A673 (cell line): Measurements from ENCODE around the gene UQCRHL. TPM values are rescaled to one million over a fixed set of nuclear protein-coding genes. Genes with fewer than 3 reads are reported as not detected.
A peak's percentile ranks its signal among the peaks of the same experiment; 100 is the strongest.
"Not testable (repeated sequence)": the region's sequence is repeated elsewhere in the genome, so short reads cannot be mapped to it uniquely, and the experiment has no call there.

Source experiments
- Bru-seq: library from RNA; stranded (reverse); fragments of 400-500 nt; gene quantifications from one replicate; lab custom pipeline; 2021; lab: Mats Ljungman, UMichigan
- BruChase-seq, 2 experiments: library from RNA; stranded (reverse); fragments of 400-500 nt; gene quantifications; one replicate each; lab custom pipeline; 2021; lab: Mats Ljungman, UMichigan
- BruUV-seq: library from RNA; stranded (reverse); fragments of 400-500 nt; replicated peaks from 2 replicates; lab custom pipeline; 2021; lab: Mats Ljungman, UMichigan
- CTCF ChIA-PET: fragments of 300-600 bp; sonication (Branson Sonifier 250); formaldehyde crosslinking; loops from one replicate; lab custom pipeline; 2022; ENCODE audit warnings: antibody characterized with exemption; lab: Charles Lee
- POLR2A ChIA-PET: fragments of 300-600 bp; sonication (Branson Sonifier 250); formaldehyde crosslinking; loops from one replicate; lab custom pipeline; 2022; ENCODE audit warnings: antibody characterized with exemption; ENCODE audit not compliant: low non-redundant PET; lab: Charles Lee
- DNase-seq: peaks from one replicate; pipeline ENCODE4 v3.0.0-alpha.2; 2015; ENCODE audit warnings: low spot score
- H3K27ac ChIP-seq: fragments of 200-600 bp; sonication (generic); 2 replicates; pipeline ENCODE4 v1.5.1; 2016; ENCODE audit warnings: mixed run types, low read depth, mild to moderate bottlenecking, mixed read lengths, antibody characterized with exemption, low read length; ENCODE audit not compliant: poor library complexity, severe bottlenecking
- H3K27me3 ChIP-seq: fragments of 200-600 bp; sonication (generic); replicated peaks from 2 replicates; pipeline ENCODE4 v1.6.1; 2017; ENCODE audit warnings: mixed run types, low read depth, mild to moderate bottlenecking, mixed read lengths, antibody characterized with exemption, low read length; ENCODE audit not compliant: insufficient read depth, poor library complexity
- H3K36me3 ChIP-seq: fragments of 200-600 bp; sonication (generic); 2 replicates; pipeline ENCODE4 v1.6.1; 2016; ENCODE audit warnings: mixed run types, mild to moderate bottlenecking, mixed read lengths, antibody characterized with exemption, low read length; ENCODE audit not compliant: insufficient read depth, poor library complexity, severe bottlenecking
- H3K4me1 ChIP-seq: fragments of 200-600 bp; sonication (generic); 2 replicates; pipeline ENCODE4 v1.6.1; 2017; ENCODE audit warnings: mixed run types, mild to moderate bottlenecking, mixed read lengths, antibody characterized with exemption, low read length; ENCODE audit not compliant: insufficient read depth, poor library complexity, severe bottlenecking
- H3K4me3 ChIP-seq: fragments of 200-600 bp; sonication (generic); 2 replicates; pipeline ENCODE4 v1.5.1; 2016; ENCODE audit warnings: low read depth, mixed run types, mild to moderate bottlenecking, mixed read lengths, low read length; ENCODE audit not compliant: poor library complexity, severe bottlenecking
- H3K9me3 ChIP-seq: fragments of 200-600 bp; sonication (generic); 2 replicates; pipeline ENCODE4 v1.6.1; 2016; ENCODE audit warnings: mixed run types, low read depth, mild to moderate bottlenecking, mixed read lengths, antibody characterized with exemption, low read length; ENCODE audit not compliant: poor library complexity, severe bottlenecking
- CTCF ChIP-seq: fragments of 300-800, 200-600 bp; sonication (generic); conservative IDR thresholded peaks from 2 replicates; pipeline ENCODE4 v1.5.1; 2017; ENCODE audit warnings: low read depth, mild to moderate bottlenecking, antibody characterized with exemption, low read length, moderate library complexity, mixed read lengths
- EZH2 ChIP-seq: fragments of 200-600 bp; sonication (generic); IDR thresholded peaks from 2 replicates; pipeline ENCODE4 v1.6.1; 2017; ENCODE audit warnings: borderline replicate concordance, low read depth, mild to moderate bottlenecking, mixed read lengths, antibody characterized with exemption, low read length; ENCODE audit not compliant: poor library complexity, severe bottlenecking
- intact Hi-C: fragments of 100-400 bp; cut with micrococcal nuclease; formaldehyde crosslinking; loops from one replicate; pipeline ENCODE4 v1.10.0; 2022; ENCODE audit not compliant: unreplicated experiment
- long read RNA-seq: library from polyadenylated mRNA; stranded (forward); transcript quantifications from one replicate; pipeline ENCODE4 v2.0.0, GENCODE V29; 2022
- total RNA-seq: library from RNA; stranded (reverse); gene quantifications from 2 replicates; pipeline ENCODE4 v1.2.3, GENCODE V29; 2021

UQCRHL gene
- total RNA-seq (3.1 and 4.1 TPM in 2 replicates), Bru-seq, nascent RNA (percentile 46 among the genes with signal in this experiment), BruChase-seq, experiment 1, labeled RNA remaining after a 2-hour chase (percentile 44 among the genes with signal in this experiment), BruChase-seq, experiment 2, labeled RNA remaining after a 6-hour chase (percentile 56 among the genes with signal in this experiment)
- long read RNA-seq = 0 reads

GRCh38 chr1:15807549-15807948 lies at the start of gene UQCRHL:
UQCRHL (minus strand) TSS chr1:15807649; CDS start chr1:15807649, 0 bp downstream.
- H3K27ac ChIP-seq, POLR2A ChIA-PET, BruUV-seq, intact Hi-C loops, CTCF ChIA-PET, H3K9me3 ChIP-seq, H3K4me3 ChIP-seq, H3K4me1 ChIP-seq, H3K36me3 ChIP-seq, H3K27me3 ChIP-seq, DNase-seq: not testable (repeated sequence)

GRCh38 chr1:15856888-15857287 lies 49.4 kb upstream of the UQCRHL start:
- Histone ChIP-seq H3K36me3 (no peaks in the 10 kb centered on the region), H3K27ac (no peak overlapping the region), H3K4me1 (peaks cover 8% of the 10 kb centered on the region), H3K4me3 (no peak overlapping the region), H3K9me3 (no peaks in the 10 kb centered on the region), H3K27me3 (no peaks in the 10 kb centered on the region)
- no TSS peak for BruUV-seq
- DNase-seq = no peak
- CTCF ChIA-PET = no interaction called here
- POLR2A ChIA-PET = no interaction called here
- intact Hi-C loops = no loop called here
- no peak for TF ChIP-seq CTCF
- no peak for TF ChIP-seq EZH2

- POLR2A ChIA-PET = no interaction called here
- no peak for DNase-seq
- Histone ChIP-seq H3K4me3 (no peak overlapping the region), H3K27me3 (no peaks in the 10 kb centered on the region), H3K9me3 (no peaks in the 10 kb centered on the region), H3K36me3 (no peaks in the 10 kb centered on the region), H3K4me1 (peaks cover 26% of the 10 kb centered on the region), H3K27ac (no peak overlapping the region)
- no TSS peak for BruUV-seq
- no peak for TF ChIP-seq EZH2
- no peak for TF ChIP-seq CTCF
- intact Hi-C loops = loop anchor here (5.0 kb wide), 1 partner anchor 34 kb away; no protein-coding TSS in a partner anchor
- CTCF ChIA-PET = no interaction called here
Measured at GRCh38 chr1:15852828-15853302, 45.4 kb upstream of the UQCRHL start.
